Ammon's horn (tissue), 1 donor: ENCODE results near the gene SRPX.

Source experiments
- DNase-seq: peaks from one replicate; pipeline ENCODE4 v3.0.0-alpha.2; 2016; ENCODE audit warnings: low spot score

Gene SRPX

GRCh38 chrX:38138157-38138891 lies 82.3 kb downstream of the SRPX start:
- DNase-seq: no peak

GRCh38 chrX:38129366-38129765 lies 91.3 kb downstream of the SRPX start:
- DNase-seq: no peak

- DNase-seq: no peak
Observed at GRCh38 chrX:38127961-38128360, 92.7 kb downstream of the SRPX start.

- DNase-seq: no peak
Observed at GRCh38 chrX:38126179-38126578, 94.5 kb downstream of the SRPX start.

GRCh38 chrX:38124000-38124399 lies 96.7 kb downstream of the SRPX start:
- no peak for DNase-seq

- no peak for DNase-seq
Observed at GRCh38 chrX:38117485-38117884, 103.2 kb downstream of the SRPX start.

- no peak for DNase-seq
Observed at GRCh38 chrX:38116706-38117105, 104.0 kb downstream of the SRPX start.

GRCh38 chrX:38112566-38112965 lies 108.1 kb downstream of the SRPX start:
- no peak for DNase-seq

- no peak for DNase-seq
Observed at GRCh38 chrX:38111196-38111595, 109.5 kb downstream of the SRPX start.

GRCh38 chrX:38110231-38110630 lies 110.4 kb downstream of the SRPX start:
- DNase-seq: no peak

GRCh38 chrX:38109042-38109898 lies 111.4 kb downstream of the SRPX start:
- peak; percentile 8 for DNase-seq

- no peak for DNase-seq
Observed at GRCh38 chrX:38108364-38108763, 112.3 kb downstream of the SRPX start.

- no peak for DNase-seq
Observed at GRCh38 chrX:38106991-38107655, 113.5 kb downstream of the SRPX start.

- no peak for DNase-seq
Observed at GRCh38 chrX:38105216-38105725, 115.4 kb downstream of the SRPX start.

- DNase-seq: no peak
Observed at GRCh38 chrX:38103857-38104812, 116.5 kb downstream of the SRPX start.

GRCh38 chrX:38102875-38103274 lies 117.8 kb downstream of the SRPX start:
- DNase-seq: no peak

- no peak for DNase-seq
Observed at GRCh38 chrX:38102240-38102639, 118.4 kb downstream of the SRPX start.

- DNase-seq: no peak
Observed at GRCh38 chrX:38099688-38100087, 121.0 kb downstream of the SRPX start.
